NT2/D1 (cell line): ENCODE data around the gene BOD1L1.

Experiments used
- DNase-seq: peaks from one replicate; pipeline ENCODE4 v3.0.0-alpha.2; 2011; ENCODE audit warnings: low read depth, low spot score
- H3K27me3 ChIP-seq: 2 replicates; pipeline ENCODE4 v1.6.0; 2011; ENCODE audit warnings: mild to moderate bottlenecking; ENCODE audit not compliant: insufficient read length, insufficient read depth
- H3K36me3 ChIP-seq: 2 replicates; pipeline ENCODE4 v1.6.1; 2011; ENCODE audit warnings: mild to moderate bottlenecking, low read length, mixed read lengths; ENCODE audit not compliant: insufficient read depth, insufficient read length
- H3K4me1 ChIP-seq: 2 replicates; pipeline ENCODE4 v1.5.1; 2011; ENCODE audit not compliant: insufficient read depth, insufficient read length
- H3K4me3 ChIP-seq: 2 replicates; pipeline ENCODE4 v1.5.1; 2011; ENCODE audit warnings: low read depth; ENCODE audit not compliant: insufficient read length
- H3K9ac ChIP-seq: 2 replicates; pipeline ENCODE4 v1.6.0; 2011; ENCODE audit warnings: low read depth; ENCODE audit not compliant: insufficient read length
- H3K9me3 ChIP-seq: 2 replicates; pipeline ENCODE4 v1.5.1; 2011; ENCODE audit warnings: mild to moderate bottlenecking, low read length; ENCODE audit not compliant: insufficient read depth
- SUZ12 ChIP-seq: IDR thresholded peaks from 2 replicates; pipeline ENCODE4 v1.6.1; 2011; ENCODE audit not compliant: insufficient read length, insufficient read depth; ENCODE audit errors: extremely low read depth
- YY1 ChIP-seq: IDR thresholded peaks from 2 replicates; pipeline ENCODE4 v1.6.1; 2011; ENCODE audit not compliant: insufficient read length, insufficient read depth
- ZNF274 ChIP-seq: IDR thresholded peaks from 2 replicates; pipeline ENCODE4 v1.6.1; 2011; ENCODE audit warnings: mild to moderate bottlenecking, low read depth, low read length

BOD1L1 gene

DNA sequence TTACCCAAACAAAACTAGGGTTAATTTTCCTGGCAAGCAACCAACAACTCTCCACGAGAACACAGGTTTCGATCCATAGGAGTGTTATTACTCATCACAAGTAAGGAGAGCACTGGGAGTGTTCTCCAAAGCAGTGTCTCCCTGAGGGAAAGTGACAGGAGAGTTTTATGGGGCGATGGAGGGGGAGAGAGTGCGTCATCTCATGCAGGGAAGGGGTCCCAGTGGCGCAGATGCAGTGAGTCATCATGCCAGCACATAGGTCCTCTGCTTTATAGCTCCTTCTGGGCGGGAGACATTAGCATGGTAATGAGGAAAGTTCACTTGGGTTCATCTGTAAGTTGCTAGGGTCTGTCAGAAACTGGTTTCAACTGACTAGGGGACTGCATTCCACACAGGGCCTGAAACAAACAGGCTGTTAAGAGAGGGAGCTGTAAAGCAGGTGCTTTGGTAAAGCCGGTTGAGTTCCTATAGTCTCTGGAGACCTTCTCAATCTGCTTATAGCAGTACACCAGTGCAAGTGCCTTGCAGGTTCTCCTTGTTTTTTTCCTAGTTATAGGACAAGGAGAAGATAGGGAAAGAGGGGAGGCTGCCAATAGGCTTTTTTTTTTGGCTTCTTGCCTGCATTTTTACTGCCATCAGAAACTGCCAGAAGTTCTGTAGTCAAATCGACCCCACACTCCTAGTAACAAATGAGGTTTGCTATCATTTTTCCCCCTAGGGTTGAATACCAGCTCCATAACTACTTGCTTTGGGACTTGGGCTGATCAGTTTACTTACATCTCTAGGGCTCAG is 12.8 kb upstream of the BOD1L1 start:
- no peaks in the 10 kb centered on the region for H3K9me3 ChIP-seq
- TF ChIP-seq YY1 (no peak), SUZ12 (no peak), ZNF274 (no peak)
- no peak overlapping the region for H3K9ac ChIP-seq
- no peaks in the 10 kb centered on the region for H3K36me3 ChIP-seq
- peak; percentile 77 for DNase-seq
- no peak overlapping the region for H3K4me3 ChIP-seq
- H3K27me3 ChIP-seq = no peaks in the 10 kb centered on the region
- H3K4me1 ChIP-seq = no peaks in the 10 kb centered on the region

DNA sequence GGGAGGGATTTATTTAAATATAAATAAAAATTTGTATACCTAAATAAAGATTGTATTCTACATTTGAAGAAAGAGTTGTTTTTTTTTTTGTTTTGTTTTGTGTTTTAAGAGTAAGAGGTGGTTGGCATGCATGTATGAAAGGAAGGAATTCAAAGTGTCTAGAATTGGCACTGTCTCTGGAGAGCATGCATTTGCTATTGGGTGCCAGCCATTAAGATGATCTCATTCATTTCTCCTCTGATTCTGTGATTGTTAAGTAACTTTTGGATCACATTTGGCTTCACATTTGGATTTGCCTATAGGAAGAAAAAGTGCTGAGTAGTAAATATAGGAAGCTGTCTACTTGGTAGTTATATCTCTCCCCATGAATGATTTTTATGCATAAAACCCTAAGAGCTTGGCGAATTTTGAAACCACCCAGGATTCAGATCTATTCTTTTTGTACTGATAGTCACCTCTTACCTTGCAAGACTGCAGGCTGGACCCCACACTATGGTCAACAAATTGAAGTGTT is 7.8 kb upstream of the BOD1L1 start:
- Histone ChIP-seq H3K9me3 (no peaks in the 10 kb centered on the region), H3K4me1 (no peaks in the 10 kb centered on the region), H3K27me3 (no peaks in the 10 kb centered on the region), H3K36me3 (no peaks in the 10 kb centered on the region), H3K4me3 (no peak overlapping the region), H3K9ac (no peak overlapping the region)
- no peak for DNase-seq
- TF ChIP-seq YY1 (no peak), ZNF274 (no peak), SUZ12 (no peak)

DNA sequence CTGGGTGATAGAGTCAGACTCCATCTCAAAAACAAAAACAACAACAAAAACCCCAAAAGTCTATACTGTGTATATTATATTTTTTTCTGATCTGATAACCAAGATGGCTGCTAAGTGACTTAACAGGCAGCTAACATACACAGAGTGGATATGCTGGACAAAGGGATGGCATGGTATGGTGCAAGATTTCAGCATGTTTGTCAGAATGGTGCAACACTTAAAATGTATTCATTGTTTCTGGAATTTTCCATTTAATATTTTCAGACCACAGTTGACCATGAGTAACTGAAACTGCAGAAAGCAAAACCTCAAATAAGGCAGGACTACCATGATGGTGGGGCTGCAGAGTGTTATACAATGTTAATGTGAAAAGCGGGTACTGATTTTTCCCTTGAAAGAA is 6.1 kb upstream of the BOD1L1 start:
- no peak overlapping the region for H3K9ac ChIP-seq
- H3K4me3 ChIP-seq = no peak overlapping the region
- no peaks in the 10 kb centered on the region for H3K9me3 ChIP-seq
- no peaks in the 10 kb centered on the region for H3K27me3 ChIP-seq
- H3K36me3 ChIP-seq = no peaks in the 10 kb centered on the region
- no peaks in the 10 kb centered on the region for H3K4me1 ChIP-seq
- no peak for DNase-seq
- TF ChIP-seq YY1 = no peak
- TF ChIP-seq SUZ12 = no peak
- TF ChIP-seq ZNF274 = no peak

GRCh38 chr4:13627178-13627605 is 333 bp downstream of the BOD1L1 start:
- H3K4me3 ChIP-seq = peak overlapping the region; percentile 94
- H3K27me3 ChIP-seq = no peaks in the 10 kb centered on the region
- TF ChIP-seq ZNF274 = no peak
- no peaks in the 10 kb centered on the region for H3K4me1 ChIP-seq
- H3K9ac ChIP-seq = peak overlapping the region; percentile 97
- peaks cover 8% of the 10 kb centered on the region for H3K36me3 ChIP-seq
- H3K9me3 ChIP-seq = no peaks in the 10 kb centered on the region
- DNase-seq = no peak

DNA sequence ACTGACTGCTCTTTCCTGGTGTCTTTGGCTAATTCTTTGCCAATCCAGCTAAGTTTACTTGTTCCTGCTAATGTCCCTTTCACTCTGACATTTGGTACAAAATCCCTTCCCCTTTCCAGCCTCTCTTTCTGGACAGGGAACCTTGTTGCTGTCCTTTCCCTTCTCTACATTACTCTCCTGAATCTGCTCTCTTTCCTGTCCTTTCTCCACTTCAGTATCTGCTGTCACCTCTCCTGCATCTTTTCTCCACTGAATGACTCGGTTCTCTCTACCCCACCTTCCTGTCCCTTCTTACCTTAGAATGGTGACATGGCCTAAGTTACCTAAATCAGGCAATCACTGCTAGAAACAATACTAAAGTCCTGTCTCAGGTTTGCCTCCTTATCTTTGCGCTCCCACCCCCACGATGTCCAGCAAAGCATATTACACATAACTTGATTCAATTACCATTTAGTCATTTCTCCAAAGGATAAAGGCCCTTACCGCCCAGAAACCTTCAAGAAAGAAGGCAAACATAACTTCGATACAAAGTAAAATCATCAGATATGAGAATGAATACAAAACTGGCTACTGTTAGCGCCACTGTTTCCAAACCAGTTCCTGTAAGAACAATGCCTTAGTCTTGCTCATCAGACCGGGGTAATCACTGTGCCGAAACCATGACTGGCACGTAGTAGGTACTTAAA is 890 bp downstream of the BOD1L1 start:
- no peak for DNase-seq
- TF ChIP-seq YY1 = no peak
- no peak for TF ChIP-seq ZNF274
- no peak for TF ChIP-seq SUZ12
- H3K4me1 ChIP-seq = no peaks in the 10 kb centered on the region
- H3K4me3 ChIP-seq = peak overlapping the region; percentile 94
- H3K9ac ChIP-seq = peak overlapping the region; percentile 97
- H3K36me3 ChIP-seq = peaks cover 8% of the 10 kb centered on the region
- H3K9me3 ChIP-seq = no peaks in the 10 kb centered on the region
- no peaks in the 10 kb centered on the region for H3K27me3 ChIP-seq

DNA sequence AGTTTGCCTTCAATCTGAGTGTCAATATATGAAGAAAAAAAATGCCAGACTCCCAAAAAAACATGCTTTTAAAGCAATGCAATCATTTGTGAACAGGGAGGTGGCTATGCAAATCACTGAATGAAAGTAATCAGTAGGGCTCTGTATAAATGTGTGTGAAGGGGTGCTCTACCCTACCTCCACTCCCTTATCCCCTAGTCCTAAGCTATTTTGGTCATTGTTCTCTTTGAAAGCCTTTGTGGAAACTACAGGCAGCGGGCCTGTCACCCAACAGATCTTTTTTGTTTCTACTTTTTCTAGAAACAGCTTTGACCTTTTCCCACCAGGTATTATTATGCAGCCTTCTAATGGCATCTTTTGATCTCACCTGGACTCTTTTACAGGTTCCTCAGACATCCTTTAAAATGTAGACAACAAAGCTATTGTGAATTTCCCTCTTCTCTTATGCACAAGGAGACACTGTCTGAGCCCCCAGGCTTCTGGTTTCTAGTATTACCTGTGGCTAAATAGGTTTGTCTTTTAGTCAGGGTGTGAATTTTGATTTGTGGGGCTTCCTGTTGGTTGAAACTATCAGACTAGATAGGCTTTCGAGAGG is 9.2 kb downstream of the BOD1L1 start:
- H3K9me3 ChIP-seq = 0 out of 2 replicates have a peak, but pooled peaks cover 4% of the 10 kb centered on the region
- H3K4me1 ChIP-seq = no peaks in the 10 kb centered on the region
- peaks cover 58% of the 10 kb centered on the region for H3K36me3 ChIP-seq
- TF ChIP-seq YY1 (no peak), ZNF274 (no peak), SUZ12 (no peak)
- no peaks in the 10 kb centered on the region for H3K27me3 ChIP-seq
- no peak overlapping the region for H3K4me3 ChIP-seq
- DNase-seq = no peak
- H3K9ac ChIP-seq = no peak overlapping the region

GRCh38 chr4:13617801-13618200 is 9.7 kb downstream of the BOD1L1 start:
- Histone ChIP-seq H3K27me3 (no peaks in the 10 kb centered on the region), H3K36me3 (peaks cover 61% of the 10 kb centered on the region)
- no peak for TF ChIP-seq YY1
- TF ChIP-seq ZNF274 = no peak
- no peak for TF ChIP-seq SUZ12

More at GRCh38 chr4:13617801-13618200, 9.7 kb downstream of the BOD1L1 start:
- Histone ChIP-seq H3K4me3 (no peak overlapping the region), H3K9ac (no peak overlapping the region), H3K9me3 (0 out of 2 replicates have a peak, but pooled peaks cover 4% of the 10 kb centered on the region), H3K4me1 (no peaks in the 10 kb centered on the region)
- no peak for DNase-seq
